Neural crest cell (in vitro differentiated cells): ENCODE measurements around the gene PROSER2. TPM values are rescaled to one million over a fixed set of nuclear protein-coding genes. Genes with fewer than 3 reads are reported as not detected.

Experiments used
- DNase-seq: peaks from one replicate; pipeline ENCODE4 v3.0.0; 2021; ENCODE audit warnings: low read depth, mixed read lengths, low spot score
- H3K27ac Mint-ChIP-seq: one replicate; pipeline ENCODE4 v1.8.0; 2021; ENCODE audit warnings: mild to moderate bottlenecking, mixed read lengths; ENCODE audit not compliant: unreplicated experiment
- H3K27me3 Mint-ChIP-seq: 2 replicates; pipeline ENCODE4 v1.8.0; 2021; ENCODE audit warnings: low read depth, mild to moderate bottlenecking, mixed read lengths
- H3K36me3 Mint-ChIP-seq: 2 replicates; pipeline ENCODE4 v1.8.0; 2021; ENCODE audit warnings: low read depth, mild to moderate bottlenecking, mixed read lengths
- H3K4me1 Mint-ChIP-seq: 2 replicates; pipeline ENCODE4 v1.8.0; 2021; ENCODE audit warnings: mixed read lengths
- H3K4me3 Mint-ChIP-seq: one replicate; pipeline ENCODE4 v1.8.0; 2021; ENCODE audit warnings: mild to moderate bottlenecking, mixed read lengths
- H3K9me3 Mint-ChIP-seq: 2 replicates; pipeline ENCODE4 v1.8.0; 2021; ENCODE audit warnings: mixed read lengths
- CTCF ChIP-seq: fragments of 200-600 bp; sonication (generic); conservative IDR thresholded peaks from 2 replicates; pipeline ENCODE4 v1.5.0; 2021; ENCODE audit warnings: antibody characterized with exemption, mild to moderate bottlenecking
- total RNA-seq: library from RNA; stranded (reverse); gene quantifications from 2 replicates; pipeline ENCODE4 v1.2.1, GENCODE V29; 2021

Gene PROSER2
- total RNA-seq, 1 donor from 2014 or later, result 7.5 TPM

- peaks cover 31% of the 10 kb centered on the region for H3K27me3 Mint-ChIP-seq
- no peak for TF ChIP-seq CTCF
- peak overlapping the region; percentile 89 for H3K4me3 Mint-ChIP-seq
- no peaks in the 10 kb centered on the region for H3K9me3 Mint-ChIP-seq
- peaks cover 18% of the 10 kb centered on the region for H3K4me1 Mint-ChIP-seq
- no peak overlapping the region for H3K27ac Mint-ChIP-seq
- H3K36me3 Mint-ChIP-seq, result no peaks in the 10 kb centered on the region
- DNase-seq, result no peak
Observed at GRCh38 chr10:11824376-11824775, 1.2 kb downstream of the PROSER2 start.

GRCh38 chr10:11824825-11825224 is 1.7 kb downstream of the PROSER2 start:
- Mint-ChIP-seq H3K4me3 (peak overlapping the region; percentile 89), H3K27me3 (peaks cover 31% of the 10 kb centered on the region), H3K27ac (no peak overlapping the region), H3K4me1 (peaks cover 18% of the 10 kb centered on the region), H3K9me3 (no peaks in the 10 kb centered on the region), H3K36me3 (no peaks in the 10 kb centered on the region)
- no peak for TF ChIP-seq CTCF
- DNase-seq, result no peak

GRCh38 chr10:11825796-11826414 is 2.7 kb downstream of the PROSER2 start:
- no peaks in the 10 kb centered on the region for H3K36me3 Mint-ChIP-seq
- no peak overlapping the region for H3K27ac Mint-ChIP-seq
- no peaks in the 10 kb centered on the region for H3K9me3 Mint-ChIP-seq
- DNase-seq, result no peak
- TF ChIP-seq CTCF, result no peak
- H3K27me3 Mint-ChIP-seq, result peaks cover 31% of the 10 kb centered on the region
- H3K4me1 Mint-ChIP-seq, result peaks cover 18% of the 10 kb centered on the region
- H3K4me3 Mint-ChIP-seq, result no peak overlapping the region

- Mint-ChIP-seq H3K27ac (no peak overlapping the region), H3K9me3 (no peaks in the 10 kb centered on the region), H3K4me3 (peak overlapping the region; percentile 1), H3K27me3 (peaks cover 28% of the 10 kb centered on the region), H3K4me1 (peaks cover 23% of the 10 kb centered on the region), H3K36me3 (no peaks in the 10 kb centered on the region)
- DNase-seq, result no peak
- peak; percentile 21 for TF ChIP-seq CTCF
Observed at GRCh38 chr10:11827006-11827405, 3.9 kb downstream of the PROSER2 start.

- Mint-ChIP-seq H3K27me3 (peaks cover 27% of the 10 kb centered on the region), H3K36me3 (no peaks in the 10 kb centered on the region), H3K4me3 (peak overlapping the region; percentile 1), H3K4me1 (peaks cover 27% of the 10 kb centered on the region), H3K9me3 (no peaks in the 10 kb centered on the region), H3K27ac (no peak overlapping the region)
- DNase-seq, result no peak
- no peak for TF ChIP-seq CTCF
Observed at GRCh38 chr10:11827414-11827813, 4.3 kb downstream of the PROSER2 start.
